DMS53 treated with DMSO at 0.1 percent for 48 hours (cell line): ENCODE measurements around the gene MC1R.
"Not testable (repeated sequence)": the region's sequence is repeated elsewhere in the genome, so short reads cannot be mapped to it uniquely, and the experiment has no call there.

Experiments used
- DNase-seq: peaks from one replicate; lab custom pipeline; 2025; ENCODE audit not compliant: unreplicated experiment; lab: John Stamatoyannopoulos, UW

Gene MC1R

GRCh38 chr16:89918453-89919347 lies at the start of gene MC1R:
MC1R (plus strand) TSS chr16:89918862; CDS start chr16:89919259, 397 bp downstream.
- DNase-seq = no peak

- no peak for DNase-seq
These were observed 48.8 kb upstream of the MC1R start for GRCh38 chr16:89869911-89870310.

- no peak for DNase-seq
These were observed 48.2 kb upstream of the MC1R start for GRCh38 chr16:89870440-89870839.

GRCh38 chr16:89871895-89872294 lies 46.8 kb upstream of the MC1R start:
- no peak for DNase-seq

- peak; percentile 29 for DNase-seq
These were observed 45.3 kb upstream of the MC1R start, which contains the start of gene TCF25 for GRCh38 chr16:89873109-89873971. TCF25 (plus strand) TSS chr16:89873592; CDS start chr16:89873668, 76 bp downstream.

- peak; percentile 35 for DNase-seq
These were observed 44.5 kb upstream of the MC1R start for GRCh38 chr16:89873972-89874689.

GRCh38 chr16:89879123-89879522 lies 39.5 kb upstream of the MC1R start:
- DNase-seq = not testable (repeated sequence)

GRCh38 chr16:89880477-89881367 lies 37.9 kb upstream of the MC1R start:
- DNase-seq = no peak

- DNase-seq = no peak
These were observed 37.3 kb upstream of the MC1R start for GRCh38 chr16:89881368-89881730.

GRCh38 chr16:89883346-89884040 lies 35.2 kb upstream of the MC1R start:
- no peak for DNase-seq

- DNase-seq = no peak
These were observed 34.6 kb upstream of the MC1R start for GRCh38 chr16:89884041-89884421.

GRCh38 chr16:89887243-89887642 lies 31.4 kb upstream of the MC1R start:
- DNase-seq = no peak

- DNase-seq = no peak
These were observed 28.5 kb upstream of the MC1R start for GRCh38 chr16:89890200-89890599.

- no peak for DNase-seq
These were observed 27.6 kb upstream of the MC1R start for GRCh38 chr16:89890886-89891657.

- DNase-seq = no peak
These were observed 26.5 kb upstream of the MC1R start for GRCh38 chr16:89892055-89892630.

GRCh38 chr16:89892635-89893034 lies 26.0 kb upstream of the MC1R start:
- no peak for DNase-seq

- DNase-seq = no peak
These were observed 24.8 kb upstream of the MC1R start for GRCh38 chr16:89893642-89894548.
